Measurements from ENCODE around the gene ACOT11.
"Not testable (repeated sequence)": the region's sequence is repeated elsewhere in the genome, so short reads cannot be mapped to it uniquely, and the experiment has no call there.

Gene ACOT11

GRCh38 chr1:54506594-54506993 lies 41.4 kb upstream of the ACOT11 start:
- H3K27ac ChIP-seq, result no peak overlapping the region
- TF ChIP-seq, protein P1, sequence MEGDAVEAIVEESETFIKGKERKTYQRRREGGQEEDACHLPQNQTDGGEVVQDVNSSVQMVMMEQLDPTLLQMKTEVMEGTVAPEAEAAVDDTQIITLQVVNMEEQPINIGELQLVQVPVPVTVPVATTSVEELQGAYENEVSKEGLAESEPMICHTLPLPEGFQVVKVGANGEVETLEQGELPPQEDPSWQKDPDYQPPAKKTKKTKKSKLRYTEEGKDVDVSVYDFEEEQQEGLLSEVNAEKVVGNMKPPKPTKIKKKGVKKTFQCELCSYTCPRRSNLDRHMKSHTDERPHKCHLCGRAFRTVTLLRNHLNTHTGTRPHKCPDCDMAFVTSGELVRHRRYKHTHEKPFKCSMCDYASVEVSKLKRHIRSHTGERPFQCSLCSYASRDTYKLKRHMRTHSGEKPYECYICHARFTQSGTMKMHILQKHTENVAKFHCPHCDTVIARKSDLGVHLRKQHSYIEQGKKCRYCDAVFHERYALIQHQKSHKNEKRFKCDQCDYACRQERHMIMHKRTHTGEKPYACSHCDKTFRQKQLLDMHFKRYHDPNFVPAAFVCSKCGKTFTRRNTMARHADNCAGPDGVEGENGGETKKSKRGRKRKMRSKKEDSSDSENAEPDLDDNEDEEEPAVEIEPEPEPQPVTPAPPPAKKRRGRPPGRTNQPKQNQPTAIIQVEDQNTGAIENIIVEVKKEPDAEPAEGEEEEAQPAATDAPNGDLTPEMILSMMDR (conservative IDR thresholded peaks at IDR 0.05), result no peak

- TF ChIP-seq, protein P1 (conservative IDR thresholded peaks at IDR 0.05), result no peak
- H3K27ac ChIP-seq, result no peak overlapping the region
These were observed 40.8 kb upstream of the ACOT11 start for GRCh38 chr1:54507033-54507870.

GRCh38 chr1:54510715-54511270 lies 37.2 kb upstream of the ACOT11 start:
- H3K27ac ChIP-seq, result no peak overlapping the region
- TF ChIP-seq, protein P1 (conservative IDR thresholded peaks at IDR 0.05), result no peak

GRCh38 chr1:54513921-54514580 lies 34.0 kb upstream of the ACOT11 start:
- not testable (repeated sequence) for H3K27ac ChIP-seq

DNA sequence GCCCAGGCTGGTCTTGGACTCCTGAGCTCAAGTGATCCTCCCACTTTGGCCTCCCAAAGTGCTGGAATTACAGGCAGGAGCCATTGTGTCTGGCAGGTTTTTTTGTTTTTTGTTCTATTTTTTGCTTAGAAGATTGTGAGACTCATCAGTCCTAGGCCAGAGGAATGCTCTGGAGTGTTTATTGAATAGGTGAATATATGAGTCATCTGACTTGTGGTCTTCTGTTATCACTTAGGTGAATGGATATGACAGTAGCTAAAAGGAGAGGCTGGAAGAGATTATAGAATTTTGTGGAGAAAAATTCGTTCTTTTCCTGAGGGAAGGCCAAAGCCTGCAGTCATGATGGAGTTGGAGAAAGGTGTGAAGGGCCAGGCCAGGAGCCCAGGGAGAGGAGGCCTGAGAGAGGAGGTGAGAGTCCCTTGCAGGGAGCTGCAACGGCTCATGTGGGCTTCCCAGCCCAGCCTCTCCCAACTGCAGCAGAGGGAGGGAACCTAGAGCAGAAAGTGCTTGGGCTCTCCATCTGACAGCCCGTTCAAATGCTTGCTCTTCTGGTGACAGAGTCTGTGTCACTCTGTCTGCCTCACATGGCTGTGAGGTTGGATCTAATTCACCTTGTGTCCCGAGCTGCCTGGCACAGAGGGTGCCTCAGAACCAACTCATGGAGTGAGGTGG lies 31.6 kb upstream of the ACOT11 start:
- TF ChIP-seq, protein P1 (conservative IDR thresholded peaks at IDR 0.05), result no peak
- no peak overlapping the region for H3K27ac ChIP-seq

- H3K27ac ChIP-seq, result no peak overlapping the region
- TF ChIP-seq, protein P1 (conservative IDR thresholded peaks at IDR 0.05), result no peak
These were observed 30.5 kb upstream of the ACOT11 start for GRCh38 chr1:54517496-54517895.

- TF ChIP-seq, protein P1 (conservative IDR thresholded peaks at IDR 0.05), result no peak
- no peak overlapping the region for H3K27ac ChIP-seq
These were observed 29.5 kb upstream of the ACOT11 start for GRCh38 chr1:54518489-54518888.
